OCI-LY7 (cell line): ENCODE measurements around the gene KIF26A.

ENCODE experiments used
- CTCF ChIP-seq: fragments of 200-600 bp; sonication (generic); conservative IDR thresholded peaks from 2 replicates; pipeline ENCODE4 v1.5.1; 2014; ENCODE audit warnings: mild to moderate bottlenecking, antibody characterized with exemption, low read length, moderate library complexity, mixed read lengths
- EZH2phosphoT487 ChIP-seq: fragments of 200-600 bp; sonication (generic); IDR thresholded peaks from 2 replicates; pipeline ENCODE4 v1.6.1; 2018; ENCODE audit warnings: low read depth, borderline replicate concordance, mild to moderate bottlenecking, mixed run types, antibody characterized with exemption, low read length, moderate library complexity, mixed read lengths

- TF ChIP-seq CTCF (no peak), EZH2phosphoT487 (no peak)
Measured at GRCh38 chr14:104221071-104221625, 82.8 kb downstream of the KIF26A start.
